HG03103 (cell line): ENCODE measurements around the gene TAOK2.

ENCODE experiments used
- ATAC-seq: cut with Tn5 transposase; IDR thresholded peaks from one replicate; pipeline ENCODE4 v1.9.1; 2021; ENCODE audit warnings: low read depth; ENCODE audit not compliant: unreplicated experiment

Gene TAOK2

GRCh38 chr16:29962344-29962994 is 11.2 kb upstream of the TAOK2 start:
- no peak for ATAC-seq

GRCh38 chr16:29963021-29963743 is 10.5 kb upstream of the TAOK2 start:
- ATAC-seq: no peak

GRCh38 chr16:29968205-29968604 is 5.5 kb upstream of the TAOK2 start:
- ATAC-seq: no peak

GRCh38 chr16:29971304-29971703 is 2.4 kb upstream of the TAOK2 start:
- ATAC-seq: no peak

- ATAC-seq: no peak
These were observed 1.2 kb upstream of the TAOK2 start for GRCh38 chr16:29972500-29972899.

GRCh38 chr16:29972992-29973383 is 680 bp upstream of the TAOK2 start:
- ATAC-seq: no peak

GRCh38 chr16:29974291-29975133 is 844 bp downstream of the TAOK2 start:
- ATAC-seq: no peak

GRCh38 chr16:29975134-29975538 is 1.5 kb downstream of the TAOK2 start:
- ATAC-seq: no peak

GRCh38 chr16:29975811-29976511 is 2.3 kb downstream of the TAOK2 start:
- no peak for ATAC-seq

GRCh38 chr16:29977063-29977825 is 3.6 kb downstream of the TAOK2 start:
- ATAC-seq: no peak

- no peak for ATAC-seq
These were observed 4.4 kb downstream of the TAOK2 start for GRCh38 chr16:29978081-29978480.

- no peak for ATAC-seq
These were observed 5.0 kb downstream of the TAOK2 start for GRCh38 chr16:29978564-29979270.

GRCh38 chr16:29982560-29983419 is 9.1 kb downstream of the TAOK2 start:
- ATAC-seq: no peak

- ATAC-seq: no peak
These were observed 9.9 kb downstream of the TAOK2 start for GRCh38 chr16:29983420-29984136.

GRCh38 chr16:29984137-29984763 is 10.6 kb downstream of the TAOK2 start:
- ATAC-seq: no peak

- no peak for ATAC-seq
These were observed 11.1 kb downstream of the TAOK2 start for GRCh38 chr16:29984764-29985147.

GRCh38 chr16:29985271-29985811 is 11.7 kb downstream of the TAOK2 start:
- ATAC-seq: no peak
